Fibroblast of lung (primary cell): Measurements from ENCODE around the gene LHFPL2. TPM values are rescaled to one million over a fixed set of nuclear protein-coding genes. Genes with fewer than 3 reads are reported as not detected.

Source experiments
- DNase-seq, 2 donors: peaks; one replicate each; pipeline versions ENCODE4 v3.0.0 to v3.0.0-alpha.2; 2010; ENCODE audit warnings: low read depth in 2 of 2
- H2AFZ ChIP-seq: 2 replicates; pipeline ENCODE4 v1.5.1; 2012; ENCODE audit warnings: low read length, control low read depth, inconsistent platforms
- H3K27ac ChIP-seq: 2 replicates; pipeline ENCODE4 v1.5.1; 2011; ENCODE audit warnings: low read length, control low read depth; ENCODE audit not compliant: insufficient read depth
- H3K27me3 ChIP-seq: 2 replicates; pipeline ENCODE4 v1.5.1; 2011; ENCODE audit warnings: mild to moderate bottlenecking, low read length; ENCODE audit not compliant: control insufficient read depth, insufficient read depth
- H3K36me3 ChIP-seq: 2 replicates; pipeline ENCODE4 v1.5.1; 2011; ENCODE audit warnings: low read length; ENCODE audit not compliant: control insufficient read depth, insufficient read depth
- H3K4me1 ChIP-seq: 2 replicates; pipeline ENCODE4 v1.5.1; 2011; ENCODE audit warnings: low read length; ENCODE audit not compliant: control insufficient read depth, insufficient read depth; ENCODE audit errors: extremely low read depth
- H3K4me2 ChIP-seq: 2 replicates; pipeline ENCODE4 v1.5.1; 2011; ENCODE audit warnings: low read length, control low read depth; ENCODE audit not compliant: insufficient read depth; ENCODE audit errors: extremely low read depth
- H3K4me3 ChIP-seq, 4 experiments: fragments of 200-600 bp in 1 of 4; sonication (generic) in 1 of 4; replicated peaks in 1 of 4; 2 replicates each; pipeline ENCODE4 v1.5.1; 2011 to 2016; ENCODE audit warnings: low read length in 4 of 4, low read depth in 3 of 4, mild to moderate bottlenecking in 3 of 4, control low read depth in 2 of 4, inconsistent platforms in 1 of 4, mixed read lengths in 1 of 4; ENCODE audit not compliant: insufficient read depth in 1 of 4; ENCODE audit errors: control extremely low read depth in 1 of 4
- H3K79me2 ChIP-seq: 2 replicates; pipeline ENCODE4 v1.5.1; 2012; ENCODE audit warnings: mild to moderate bottlenecking, low read length, inconsistent platforms; ENCODE audit not compliant: control insufficient read depth, insufficient read depth
- H3K9ac ChIP-seq: 2 replicates; pipeline ENCODE4 v1.5.1; 2011; ENCODE audit warnings: mild to moderate bottlenecking, low read length, control low read depth; ENCODE audit not compliant: insufficient read depth
- H3K9me3 ChIP-seq: 2 replicates; pipeline ENCODE4 v1.5.1; 2012; ENCODE audit warnings: low read depth, low read length; ENCODE audit not compliant: control insufficient read depth, insufficient read depth
- H4K20me1 ChIP-seq: 2 replicates; pipeline ENCODE4 v1.5.1; 2011; ENCODE audit warnings: low read length; ENCODE audit not compliant: control insufficient read depth, insufficient read depth; ENCODE audit errors: extremely low read depth
- EZH2 ChIP-seq: IDR thresholded peaks from 2 replicates; pipeline ENCODE4 v1.5.1; 2012; ENCODE audit warnings: low read length, control low read depth, mild to moderate bottlenecking; ENCODE audit errors: missing control alignments
- polyA plus RNA-seq, 2 donors: library from polyadenylated mRNA; depleted of rRNA in 1 of 2; stranded (reverse) in 1 of 2; unstranded in 1 of 2; fragments of >200 nt; gene quantifications; 2 replicates each; pipeline ENCODE4 v1.2.1, GENCODE V29; 2011 to 2012; ENCODE audit warnings: missing spikeins in 1 of 2
- total RNA-seq: library from RNA; depleted of rRNA; stranded (reverse); fragments of >200 nt; gene quantifications from 2 replicates; pipeline ENCODE4 v1.2.1, GENCODE V29; 2014
- TF ChIP-seq, protein P1 (sequence below), 2 donors: IDR thresholded peaks in 1 of 2; conservative IDR thresholded peaks in 1 of 2; 1 replicate in 1 of 2; 2 replicates in 1 of 2; pipeline ENCODE4 v1.5.1; 2011 to 2012; ENCODE audit warnings: low read length in 2 of 2, control low read depth in 1 of 2, inconsistent platforms in 1 of 2, low read depth in 1 of 2, mild to moderate bottlenecking in 1 of 2

Gene LHFPL2
- total and polyA plus RNA-seq, 2 donors (not counting 1 experiment from before 2014, with no cell fraction given), result 13.7 to 51.4 TPM

DNA sequence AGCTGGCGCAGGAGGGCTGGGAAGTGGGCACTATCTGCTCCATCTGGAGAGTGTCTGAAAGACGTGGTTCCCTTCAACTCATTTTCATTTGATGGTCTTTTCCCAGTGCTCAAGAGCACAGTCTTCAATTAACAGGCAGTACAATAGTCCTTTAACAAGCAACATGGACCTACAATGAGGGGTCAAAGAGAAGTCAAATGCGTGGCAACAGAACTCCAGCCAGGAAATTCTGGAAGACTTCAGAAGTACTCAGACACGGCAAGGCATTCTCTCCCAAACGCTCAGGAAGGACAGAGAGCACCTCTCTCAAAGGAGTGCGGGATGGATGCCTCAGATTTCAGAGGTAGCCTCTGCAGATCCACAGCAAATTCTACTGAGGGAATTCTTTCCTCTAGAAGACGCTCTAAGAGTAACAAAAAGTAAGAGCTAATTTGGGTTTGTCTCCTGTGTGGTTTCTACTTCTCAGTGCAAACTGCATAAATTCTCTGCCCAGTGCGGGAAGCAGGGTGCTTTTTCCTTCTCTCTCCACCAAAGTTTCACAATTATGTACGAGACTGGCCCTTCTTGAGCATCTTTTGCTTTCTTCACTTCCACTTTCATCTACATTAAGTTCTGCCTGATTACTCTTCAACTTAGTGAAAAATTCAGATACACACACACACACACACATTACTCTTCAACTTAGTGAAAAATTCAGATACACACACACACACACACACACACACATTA, 56.4 kb downstream of the LHFPL2 start:
- H3K27ac ChIP-seq, result peak overlapping the region; percentile 94
- H3K36me3 ChIP-seq, result peaks cover 2% of the 10 kb centered on the region
- no peaks in the 10 kb centered on the region for H3K27me3 ChIP-seq
- no peaks in the 10 kb centered on the region for H3K9me3 ChIP-seq
- TF ChIP-seq, protein P1, sequence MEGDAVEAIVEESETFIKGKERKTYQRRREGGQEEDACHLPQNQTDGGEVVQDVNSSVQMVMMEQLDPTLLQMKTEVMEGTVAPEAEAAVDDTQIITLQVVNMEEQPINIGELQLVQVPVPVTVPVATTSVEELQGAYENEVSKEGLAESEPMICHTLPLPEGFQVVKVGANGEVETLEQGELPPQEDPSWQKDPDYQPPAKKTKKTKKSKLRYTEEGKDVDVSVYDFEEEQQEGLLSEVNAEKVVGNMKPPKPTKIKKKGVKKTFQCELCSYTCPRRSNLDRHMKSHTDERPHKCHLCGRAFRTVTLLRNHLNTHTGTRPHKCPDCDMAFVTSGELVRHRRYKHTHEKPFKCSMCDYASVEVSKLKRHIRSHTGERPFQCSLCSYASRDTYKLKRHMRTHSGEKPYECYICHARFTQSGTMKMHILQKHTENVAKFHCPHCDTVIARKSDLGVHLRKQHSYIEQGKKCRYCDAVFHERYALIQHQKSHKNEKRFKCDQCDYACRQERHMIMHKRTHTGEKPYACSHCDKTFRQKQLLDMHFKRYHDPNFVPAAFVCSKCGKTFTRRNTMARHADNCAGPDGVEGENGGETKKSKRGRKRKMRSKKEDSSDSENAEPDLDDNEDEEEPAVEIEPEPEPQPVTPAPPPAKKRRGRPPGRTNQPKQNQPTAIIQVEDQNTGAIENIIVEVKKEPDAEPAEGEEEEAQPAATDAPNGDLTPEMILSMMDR (conservative IDR thresholded peaks at IDR 0.05 in 1 of 2, IDR thresholded peaks at IDR 0.05 in 1 of 2; ENCODE audit: low read depth in 1 of 2, low read length in 2 of 2), result no peak
- no peak for TF ChIP-seq EZH2
- H3K4me1 ChIP-seq, result peaks cover 45% of the 10 kb centered on the region
- H3K4me3 ChIP-seq, result no peak overlapping the region
- DNase-seq, result peak in 1 of 2 donors; percentile 67
- H3K9ac ChIP-seq, result peak overlapping the region; percentile 57
- no peaks in the 10 kb centered on the region for H4K20me1 ChIP-seq
- no peak overlapping the region for H2AFZ ChIP-seq
- H3K79me2 ChIP-seq, result peaks cover 18% of the 10 kb centered on the region
- peak overlapping the region; percentile 85 for H3K4me2 ChIP-seq

DNA sequence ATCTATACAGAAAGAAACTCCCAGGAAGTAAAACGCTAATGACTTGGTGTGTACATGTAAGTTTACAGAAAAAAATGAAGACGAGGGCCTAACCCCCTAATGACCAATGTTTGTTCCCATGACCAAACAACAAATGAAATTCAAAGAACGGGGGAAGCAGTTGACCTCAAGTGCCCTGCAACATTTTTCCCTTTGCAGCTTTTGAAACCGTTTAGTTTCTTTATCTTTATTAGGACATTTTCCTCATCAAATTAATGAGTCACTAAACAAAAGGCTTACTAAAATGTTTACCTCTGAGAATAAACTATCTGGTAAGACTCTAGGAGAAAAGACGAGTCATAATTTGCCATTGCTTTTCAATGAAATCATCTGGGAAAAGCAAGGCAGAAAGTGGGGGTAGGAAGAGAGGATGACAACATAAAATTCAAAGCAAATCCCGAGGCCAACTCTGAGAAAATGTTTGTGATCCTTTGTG, 57.4 kb downstream of the LHFPL2 start:
- H3K9me3 ChIP-seq, result no peaks in the 10 kb centered on the region
- peak; percentile 90 to 93 for DNase-seq
- H3K27ac ChIP-seq, result peak overlapping the region; percentile 94
- H2AFZ ChIP-seq, result no peak overlapping the region
- H3K4me3 ChIP-seq, result no peak overlapping the region
- peak overlapping the region; percentile 57 for H3K9ac ChIP-seq
- H4K20me1 ChIP-seq, result no peaks in the 10 kb centered on the region
- H3K4me1 ChIP-seq, result peaks cover 47% of the 10 kb centered on the region
- H3K36me3 ChIP-seq, result peaks cover 2% of the 10 kb centered on the region
- H3K79me2 ChIP-seq, result peaks cover 17% of the 10 kb centered on the region
- no peak for TF ChIP-seq EZH2
- TF ChIP-seq, protein P1 (conservative IDR thresholded peaks at IDR 0.05 in 1 of 2, IDR thresholded peaks at IDR 0.05 in 1 of 2; ENCODE audit: low read depth in 1 of 2, low read length in 2 of 2), result no peak
- no peaks in the 10 kb centered on the region for H3K27me3 ChIP-seq
- H3K4me2 ChIP-seq, result peak overlapping the region; percentile 85

DNA sequence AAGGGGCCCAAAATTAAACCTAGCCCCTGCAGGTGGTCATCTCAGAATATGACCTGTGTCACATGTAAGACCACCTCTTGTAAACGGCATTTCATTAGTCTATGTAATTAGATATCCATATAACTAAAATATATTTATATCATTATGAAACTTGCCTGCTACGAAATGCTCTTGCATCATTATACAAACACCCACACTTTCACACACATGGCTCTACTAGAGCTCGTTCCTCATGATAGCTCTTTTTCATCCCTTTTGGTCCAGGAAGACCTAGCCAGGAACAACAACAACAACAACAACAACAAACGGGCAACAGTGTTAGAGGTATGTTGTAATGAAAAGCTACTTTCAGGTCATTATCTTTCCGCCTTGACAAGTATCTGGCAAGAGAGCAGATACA, 58.6 kb downstream of the LHFPL2 start:
- H2AFZ ChIP-seq, result no peak overlapping the region
- TF ChIP-seq EZH2, result no peak
- TF ChIP-seq, protein P1 (conservative IDR thresholded peaks at IDR 0.05 in 1 of 2, IDR thresholded peaks at IDR 0.05 in 1 of 2; ENCODE audit: low read depth in 1 of 2, low read length in 2 of 2), result no peak
- H3K4me1 ChIP-seq, result peaks cover 49% of the 10 kb centered on the region
- H3K9me3 ChIP-seq, result no peaks in the 10 kb centered on the region
- peaks cover 17% of the 10 kb centered on the region for H3K79me2 ChIP-seq
- H3K27me3 ChIP-seq, result no peaks in the 10 kb centered on the region
- H4K20me1 ChIP-seq, result no peaks in the 10 kb centered on the region
- no peak overlapping the region for H3K9ac ChIP-seq
- no peak overlapping the region for H3K4me2 ChIP-seq
- peaks cover 2% of the 10 kb centered on the region for H3K36me3 ChIP-seq
- H3K4me3 ChIP-seq, result no peak overlapping the region
- DNase-seq, result no peak
- no peak overlapping the region for H3K27ac ChIP-seq
